Left ventricle myocardium inferior (tissue), 1 donor: Measurements from ENCODE around the gene SLC16A5. TPM values are rescaled to one million over a fixed set of nuclear protein-coding genes. Genes with fewer than 3 reads are reported as not detected.

ENCODE experiments used
- DNase-seq: peaks from one replicate; pipeline ENCODE4 v3.0.0-alpha.2; 2020
- H3K27ac ChIP-seq: fragments of 200-600 bp; replicated peaks from 2 replicates; pipeline ENCODE4 v1.8.0; 2021
- H3K27me3 ChIP-seq: fragments of 200-600 bp; 2 replicates; pipeline ENCODE4 v1.8.0; 2021; ENCODE audit warnings: low read depth
- H3K36me3 ChIP-seq: fragments of 200-600 bp; 2 replicates; pipeline ENCODE4 v1.8.0; 2021
- H3K4me1 ChIP-seq: fragments of 200-600 bp; 2 replicates; pipeline ENCODE4 v1.8.0; 2021
- H3K4me3 ChIP-seq: fragments of 200-600 bp; 2 replicates; pipeline ENCODE4 v1.8.0; 2021; ENCODE audit warnings: mild to moderate bottlenecking, moderate library complexity
- H3K9me3 ChIP-seq: fragments of 200-600 bp; replicated peaks from 2 replicates; pipeline ENCODE4 v1.8.0; 2021
- intact Hi-C: fragments of 100-400 bp; cut with micrococcal nuclease; formaldehyde crosslinking; loops from one replicate; pipeline ENCODE4 v1.11.0; 2022
- total RNA-seq: library from RNA; stranded (reverse); fragmentation: NEBNext Ultra II Directional; extraction: Animal tissue kit (Norgen Biotek cat#: 25700); gene quantifications from one replicate; pipeline ENCODE4 v1.2.1, GENCODE V29; 2021
- TF ChIP-seq, protein P1 (sequence below): fragments of 200-600 bp; IDR thresholded peaks from 2 replicates; pipeline ENCODE4 v1.8.0; 2021; ENCODE audit warnings: antibody characterized with exemption, mild to moderate bottlenecking, borderline replicate concordance
- donor health status: DM: no; HTN: yes; CAD: no; lungs with severe emphysema.

SLC16A5 gene
- total RNA-seq, 1 donor from 2014 or later = 8.4 TPM

DNA sequence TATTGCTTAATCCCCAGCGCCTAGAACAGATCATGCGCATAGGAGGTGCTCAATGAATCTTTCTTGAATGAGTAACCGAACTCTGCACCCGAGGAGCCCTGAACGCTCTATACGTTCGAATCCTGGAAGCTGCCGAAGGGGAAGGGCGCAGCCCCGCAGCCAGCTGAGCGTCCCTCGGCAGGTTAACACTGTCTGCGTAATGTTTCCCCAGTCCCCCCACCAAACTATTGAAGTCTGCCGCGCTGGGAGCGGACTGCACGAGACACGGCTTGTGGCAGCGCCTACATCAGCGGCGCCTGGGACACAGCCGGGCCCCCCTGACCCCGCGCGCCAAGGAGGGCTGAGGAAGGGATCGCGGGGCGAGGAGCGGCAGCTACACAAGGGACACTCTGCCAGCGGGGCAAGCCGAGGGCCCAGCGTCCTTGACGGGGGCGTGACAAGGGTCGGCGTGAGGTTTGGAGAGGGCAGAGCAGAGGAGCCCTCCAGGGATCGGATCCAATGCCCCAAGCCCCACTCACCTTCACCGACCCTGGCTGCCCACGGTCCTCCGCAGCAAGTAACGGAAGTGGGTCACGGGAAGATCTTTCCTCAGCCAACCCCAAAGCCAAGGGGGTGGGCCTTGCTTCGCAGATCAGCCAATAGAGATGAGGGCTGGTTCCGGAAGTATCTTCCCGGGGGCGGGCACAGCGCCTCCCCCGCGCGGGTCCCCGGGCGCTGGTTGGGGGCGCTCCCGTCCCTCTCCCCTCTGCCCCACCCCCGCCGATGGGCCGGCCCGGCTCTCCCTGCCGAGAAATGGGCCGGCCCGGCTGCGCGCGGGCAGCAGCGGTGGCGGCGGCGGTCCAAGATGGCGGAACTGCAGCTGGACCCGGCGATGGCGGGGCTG is 41.1 kb upstream of the SLC16A5 start, which contains the start of the genes ATP5PD and KCTD2:
TSS of gene ATP5PD (minus strand) at position 563 of the 883 bp plus-strand sequence. CDS start 4,319 bp downstream, outside the sequence.
TSS of gene KCTD2 (plus strand) at position 819 of the 883 bp plus-strand sequence. CDS start at position 845, 26 bp downstream.
- intact Hi-C loops = no loop called here
- Histone ChIP-seq H3K27me3 (no peaks in the 10 kb centered on the region), H3K9me3 (no peaks in the 10 kb centered on the region), H3K4me1 (peaks cover 52% of the 10 kb centered on the region), H3K27ac (peak within 1 kb of the TSS; percentile 100), H3K36me3 (peaks cover 26% of the 10 kb centered on the region), H3K4me3 (peak within 1 kb of the TSS; percentile 99)
- TF ChIP-seq, protein P1, sequence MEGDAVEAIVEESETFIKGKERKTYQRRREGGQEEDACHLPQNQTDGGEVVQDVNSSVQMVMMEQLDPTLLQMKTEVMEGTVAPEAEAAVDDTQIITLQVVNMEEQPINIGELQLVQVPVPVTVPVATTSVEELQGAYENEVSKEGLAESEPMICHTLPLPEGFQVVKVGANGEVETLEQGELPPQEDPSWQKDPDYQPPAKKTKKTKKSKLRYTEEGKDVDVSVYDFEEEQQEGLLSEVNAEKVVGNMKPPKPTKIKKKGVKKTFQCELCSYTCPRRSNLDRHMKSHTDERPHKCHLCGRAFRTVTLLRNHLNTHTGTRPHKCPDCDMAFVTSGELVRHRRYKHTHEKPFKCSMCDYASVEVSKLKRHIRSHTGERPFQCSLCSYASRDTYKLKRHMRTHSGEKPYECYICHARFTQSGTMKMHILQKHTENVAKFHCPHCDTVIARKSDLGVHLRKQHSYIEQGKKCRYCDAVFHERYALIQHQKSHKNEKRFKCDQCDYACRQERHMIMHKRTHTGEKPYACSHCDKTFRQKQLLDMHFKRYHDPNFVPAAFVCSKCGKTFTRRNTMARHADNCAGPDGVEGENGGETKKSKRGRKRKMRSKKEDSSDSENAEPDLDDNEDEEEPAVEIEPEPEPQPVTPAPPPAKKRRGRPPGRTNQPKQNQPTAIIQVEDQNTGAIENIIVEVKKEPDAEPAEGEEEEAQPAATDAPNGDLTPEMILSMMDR = no peak
- peak; percentile 97 for DNase-seq

DNA sequence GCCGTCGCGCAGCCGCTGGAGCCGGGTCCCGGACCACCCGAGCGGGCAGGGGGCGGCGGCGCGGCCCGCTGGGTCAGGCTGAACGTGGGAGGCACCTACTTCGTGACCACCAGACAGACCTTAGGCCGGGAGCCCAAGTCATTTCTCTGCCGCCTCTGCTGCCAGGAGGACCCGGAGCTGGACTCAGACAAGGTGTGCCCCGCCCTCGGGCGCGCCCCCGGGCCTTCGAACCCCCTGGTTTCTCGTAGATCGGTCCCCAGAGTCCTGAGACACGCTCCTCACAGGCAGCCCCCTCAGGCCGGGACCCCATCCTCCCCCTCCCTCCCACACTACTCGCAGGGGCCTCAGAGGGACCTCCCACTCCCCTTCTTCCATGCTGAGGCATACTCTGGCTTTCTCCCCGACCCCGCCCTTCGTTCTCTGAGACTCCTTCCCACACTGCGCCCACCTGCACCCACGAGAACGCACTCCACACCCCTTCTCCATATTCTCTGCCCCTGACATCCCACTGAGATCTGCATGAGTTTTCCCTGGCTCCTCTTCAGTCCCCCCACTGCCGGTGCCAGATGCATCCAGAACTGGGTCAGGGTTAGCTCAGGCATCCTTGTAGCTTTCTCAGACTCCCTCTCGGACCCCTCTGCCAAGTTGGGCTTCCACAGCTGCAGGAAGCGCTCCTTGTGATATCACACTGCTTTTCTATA is 40.2 kb upstream of the SLC16A5 start:
- Histone ChIP-seq H3K27ac (peak overlapping the region; percentile 100), H3K9me3 (no peaks in the 10 kb centered on the region), H3K4me3 (peak overlapping the region; percentile 99), H3K4me1 (peaks cover 52% of the 10 kb centered on the region), H3K36me3 (peaks cover 19% of the 10 kb centered on the region), H3K27me3 (no peaks in the 10 kb centered on the region)
- DNase-seq = peak; percentile 42
- TF ChIP-seq, protein P1 = no peak
- intact Hi-C loops = no loop called here

DNA sequence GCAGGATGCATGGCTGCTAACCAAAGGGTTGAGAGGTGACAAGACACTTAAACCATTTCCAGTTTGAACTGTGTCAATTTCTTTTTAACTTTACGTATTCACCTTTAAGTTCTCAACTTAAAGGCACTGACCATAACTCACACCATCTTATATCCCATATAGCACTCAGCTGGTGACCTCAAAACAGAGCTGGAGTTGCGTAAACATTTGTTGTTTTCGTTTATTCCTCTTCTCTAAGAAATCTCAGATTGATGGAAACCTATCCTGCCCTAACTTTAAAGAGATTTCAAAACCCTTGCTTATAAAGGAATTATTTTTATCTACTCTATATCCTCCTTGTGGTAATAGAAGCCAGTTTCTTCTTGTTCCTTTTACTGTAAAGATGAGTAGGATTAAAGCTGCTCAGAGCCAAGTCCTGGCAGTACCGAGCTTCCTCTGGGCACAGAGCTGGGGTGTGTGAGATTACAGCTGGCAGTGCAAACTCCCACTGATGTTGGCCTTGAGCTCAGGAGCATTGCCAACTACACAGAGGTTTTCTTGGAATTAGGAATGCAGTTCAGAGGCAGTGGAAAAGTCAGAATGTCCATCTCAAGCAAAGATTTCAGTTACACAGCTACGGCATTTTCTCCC is 39.4 kb upstream of the SLC16A5 start:
- peaks cover 27% of the 10 kb centered on the region for H3K36me3 ChIP-seq
- DNase-seq = no peak
- TF ChIP-seq, protein P1 = no peak
- H3K4me3 ChIP-seq = peak overlapping the region; percentile 99
- H3K27me3 ChIP-seq = no peaks in the 10 kb centered on the region
- no peaks in the 10 kb centered on the region for H3K9me3 ChIP-seq
- intact Hi-C loops = no loop called here
- peaks cover 49% of the 10 kb centered on the region for H3K4me1 ChIP-seq
- H3K27ac ChIP-seq = peak overlapping the region; percentile 100

DNA sequence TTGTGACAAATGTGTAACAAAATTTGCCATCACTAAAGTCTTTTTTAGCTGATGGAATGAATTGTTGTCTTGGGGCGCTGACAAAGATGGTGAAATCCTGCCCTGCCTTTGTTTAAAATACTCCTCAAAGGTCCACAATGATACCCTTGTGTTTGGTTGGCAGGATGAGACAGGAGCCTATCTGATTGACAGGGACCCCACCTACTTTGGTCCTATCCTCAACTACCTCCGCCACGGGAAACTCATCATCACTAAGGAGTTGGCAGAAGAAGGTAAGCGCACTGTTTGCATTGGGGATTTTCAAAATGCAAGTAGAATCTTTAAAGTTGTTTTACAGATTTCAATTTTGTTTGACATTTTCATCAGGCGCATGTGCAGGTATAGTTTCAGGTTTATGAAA is 38.7 kb upstream of the SLC16A5 start:
- TF ChIP-seq, protein P1 = no peak
- H3K4me3 ChIP-seq = peak overlapping the region; percentile 99
- H3K4me1 ChIP-seq = peaks cover 48% of the 10 kb centered on the region
- DNase-seq = no peak
- H3K9me3 ChIP-seq = no peaks in the 10 kb centered on the region
- peaks cover 34% of the 10 kb centered on the region for H3K36me3 ChIP-seq
- peak overlapping the region; percentile 100 for H3K27ac ChIP-seq
- no peaks in the 10 kb centered on the region for H3K27me3 ChIP-seq
- intact Hi-C loops = no loop called here

DNA sequence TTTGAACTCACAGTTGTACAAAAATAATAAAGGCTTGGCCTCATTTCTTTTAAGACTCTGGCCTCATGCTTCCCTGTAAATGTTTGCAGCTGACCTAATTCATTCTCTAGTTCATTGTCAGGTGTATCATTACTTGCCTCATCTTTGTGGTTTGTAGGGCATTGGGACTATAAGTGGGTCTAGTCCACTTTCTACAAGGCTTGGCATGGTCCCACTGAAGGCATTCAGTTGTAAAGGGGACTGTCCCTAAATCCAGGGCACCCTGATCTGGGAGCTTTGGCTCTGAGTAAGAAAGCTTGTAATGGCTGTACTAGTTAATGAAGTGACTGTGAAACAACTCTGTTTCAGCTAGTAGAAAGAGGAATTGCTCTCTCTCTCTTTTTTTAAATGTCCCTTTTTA is 38.0 kb upstream of the SLC16A5 start:
- peaks cover 44% of the 10 kb centered on the region for H3K4me1 ChIP-seq
- intact Hi-C loops = no loop called here
- DNase-seq = no peak
- TF ChIP-seq, protein P1 = no peak
- no peak overlapping the region for H3K4me3 ChIP-seq
- H3K9me3 ChIP-seq = no peaks in the 10 kb centered on the region
- peaks cover 40% of the 10 kb centered on the region for H3K36me3 ChIP-seq
- H3K27me3 ChIP-seq = no peaks in the 10 kb centered on the region
- H3K27ac ChIP-seq = no peak overlapping the region
